ENCODE measurements around the gene ATAD1. TPM values are rescaled to one million over a fixed set of nuclear protein-coding genes. Genes with fewer than 3 reads are reported as not detected.
"Not testable (repeated sequence)": the region's sequence is repeated elsewhere in the genome, so short reads cannot be mapped to it uniquely, and the experiment has no call there.

The ATAD1 gene
- total RNA-seq, 2 experiments from 2014 or later = 43.8 to 49.3 TPM

DNA sequence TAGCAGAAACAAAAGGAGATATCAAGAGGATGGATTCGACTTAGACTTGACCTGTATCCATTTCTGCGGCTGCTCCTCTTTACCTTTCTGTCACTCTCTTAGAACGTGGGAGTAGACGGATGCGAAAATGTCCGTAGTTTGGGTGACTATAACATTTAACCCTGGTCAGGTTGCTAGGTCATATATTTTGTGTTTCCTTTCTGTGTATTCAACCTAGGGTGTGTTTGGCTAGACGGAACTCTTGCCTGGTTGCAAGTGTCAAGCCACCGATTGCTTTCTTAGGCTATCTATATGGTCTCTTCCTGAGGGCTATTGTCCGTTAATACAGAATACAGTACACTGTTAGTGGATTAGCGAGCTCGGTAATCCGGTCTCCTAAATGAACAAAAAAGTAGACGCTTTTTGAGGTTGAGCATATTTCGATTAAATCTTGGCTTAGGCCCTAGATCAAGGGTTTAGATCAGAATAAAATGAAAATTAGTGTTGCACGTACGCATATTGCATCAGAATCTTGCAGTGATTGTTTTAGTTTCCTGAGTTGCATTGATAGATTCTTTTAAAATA, 46.6 kb upstream of the ATAD1 start:
- no peak for DNase-seq
- ChIA-PET POLR2A (interaction anchor here (1.1 to 3.9 kb wide), 4 partner anchors 46 to 227 kb away, joined by 3 to 28 read pairs (median 10); partner anchors contain the start of gene ATAD1), CTCF (no interaction called here)
- Mint-ChIP-seq H3K27ac (peak overlapping the region; percentile 93), H3K36me3 (ENCODE audit: low read depth) (peaks cover 29% of the 10 kb centered on the region), H3K9me3 (no peaks in the 10 kb centered on the region), H3K4me1 (ENCODE audit: low read depth) (peaks cover 37% of the 10 kb centered on the region), H3K27me3 (no peaks in the 10 kb centered on the region), H3K4me3 (peak overlapping the region; percentile 87)
- ATAC-seq = no peak
- intact Hi-C loops (cut with micrococcal nuclease) = loop anchor here (5.0 kb wide), 3 partner anchors 47 to 523 kb away; partner anchors contain the start of gene ATAD1
- TF ChIP-seq, protein P1, sequence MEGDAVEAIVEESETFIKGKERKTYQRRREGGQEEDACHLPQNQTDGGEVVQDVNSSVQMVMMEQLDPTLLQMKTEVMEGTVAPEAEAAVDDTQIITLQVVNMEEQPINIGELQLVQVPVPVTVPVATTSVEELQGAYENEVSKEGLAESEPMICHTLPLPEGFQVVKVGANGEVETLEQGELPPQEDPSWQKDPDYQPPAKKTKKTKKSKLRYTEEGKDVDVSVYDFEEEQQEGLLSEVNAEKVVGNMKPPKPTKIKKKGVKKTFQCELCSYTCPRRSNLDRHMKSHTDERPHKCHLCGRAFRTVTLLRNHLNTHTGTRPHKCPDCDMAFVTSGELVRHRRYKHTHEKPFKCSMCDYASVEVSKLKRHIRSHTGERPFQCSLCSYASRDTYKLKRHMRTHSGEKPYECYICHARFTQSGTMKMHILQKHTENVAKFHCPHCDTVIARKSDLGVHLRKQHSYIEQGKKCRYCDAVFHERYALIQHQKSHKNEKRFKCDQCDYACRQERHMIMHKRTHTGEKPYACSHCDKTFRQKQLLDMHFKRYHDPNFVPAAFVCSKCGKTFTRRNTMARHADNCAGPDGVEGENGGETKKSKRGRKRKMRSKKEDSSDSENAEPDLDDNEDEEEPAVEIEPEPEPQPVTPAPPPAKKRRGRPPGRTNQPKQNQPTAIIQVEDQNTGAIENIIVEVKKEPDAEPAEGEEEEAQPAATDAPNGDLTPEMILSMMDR (IDR thresholded peaks at IDR 0.05) = no peak

DNA sequence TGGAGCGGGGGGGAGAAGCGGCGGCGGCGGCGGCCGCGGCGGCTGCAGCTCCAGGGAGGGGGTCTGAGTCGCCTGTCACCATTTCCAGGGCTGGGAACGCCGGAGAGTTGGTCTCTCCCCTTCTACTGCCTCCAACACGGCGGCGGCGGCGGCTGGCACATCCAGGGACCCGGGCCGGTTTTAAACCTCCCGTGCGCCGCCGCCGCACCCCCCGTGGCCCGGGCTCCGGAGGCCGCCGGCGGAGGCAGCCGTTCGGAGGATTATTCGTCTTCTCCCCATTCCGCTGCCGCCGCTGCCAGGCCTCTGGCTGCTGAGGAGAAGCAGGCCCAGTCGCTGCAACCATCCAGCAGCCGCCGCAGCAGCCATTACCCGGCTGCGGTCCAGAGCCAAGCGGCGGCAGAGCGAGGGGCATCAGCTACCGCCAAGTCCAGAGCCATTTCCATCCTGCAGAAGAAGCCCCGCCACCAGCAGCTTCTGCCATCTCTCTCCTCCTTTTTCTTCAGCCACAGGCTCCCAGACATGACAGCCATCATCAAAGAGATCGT, 46.0 kb upstream of the ATAD1 start:
- peak overlapping the region; percentile 87 for H3K4me3 Mint-ChIP-seq
- H3K9me3 Mint-ChIP-seq, H3K27me3 Mint-ChIP-seq, ATAC-seq: not testable (repeated sequence)
- ChIA-PET POLR2A (interaction anchor here (1.0 to 3.9 kb wide), 5 partner anchors 45 to 526 kb away, joined by 3 to 28 read pairs (median 3); partner anchors contain the start of gene ATAD1), CTCF (interaction anchor here (0.8 to 2.3 kb wide), 2 partner anchors 14 to 46 kb away, joined by 3 to 11 read pairs; partner anchors contain the start of gene ATAD1)
- H3K4me1 Mint-ChIP-seq (ENCODE audit: low read depth) = peaks cover 33% of the 10 kb centered on the region
- H3K27ac Mint-ChIP-seq = peak overlapping the region; percentile 93
- peaks cover 29% of the 10 kb centered on the region for H3K36me3 Mint-ChIP-seq (ENCODE audit: low read depth)
- DNase-seq = peak; percentile 41
- intact Hi-C loops (cut with micrococcal nuclease) = loop anchor here (5.0 kb wide), 2 partner anchors 47 to 523 kb away; partner anchors contain the start of gene ATAD1

DNA sequence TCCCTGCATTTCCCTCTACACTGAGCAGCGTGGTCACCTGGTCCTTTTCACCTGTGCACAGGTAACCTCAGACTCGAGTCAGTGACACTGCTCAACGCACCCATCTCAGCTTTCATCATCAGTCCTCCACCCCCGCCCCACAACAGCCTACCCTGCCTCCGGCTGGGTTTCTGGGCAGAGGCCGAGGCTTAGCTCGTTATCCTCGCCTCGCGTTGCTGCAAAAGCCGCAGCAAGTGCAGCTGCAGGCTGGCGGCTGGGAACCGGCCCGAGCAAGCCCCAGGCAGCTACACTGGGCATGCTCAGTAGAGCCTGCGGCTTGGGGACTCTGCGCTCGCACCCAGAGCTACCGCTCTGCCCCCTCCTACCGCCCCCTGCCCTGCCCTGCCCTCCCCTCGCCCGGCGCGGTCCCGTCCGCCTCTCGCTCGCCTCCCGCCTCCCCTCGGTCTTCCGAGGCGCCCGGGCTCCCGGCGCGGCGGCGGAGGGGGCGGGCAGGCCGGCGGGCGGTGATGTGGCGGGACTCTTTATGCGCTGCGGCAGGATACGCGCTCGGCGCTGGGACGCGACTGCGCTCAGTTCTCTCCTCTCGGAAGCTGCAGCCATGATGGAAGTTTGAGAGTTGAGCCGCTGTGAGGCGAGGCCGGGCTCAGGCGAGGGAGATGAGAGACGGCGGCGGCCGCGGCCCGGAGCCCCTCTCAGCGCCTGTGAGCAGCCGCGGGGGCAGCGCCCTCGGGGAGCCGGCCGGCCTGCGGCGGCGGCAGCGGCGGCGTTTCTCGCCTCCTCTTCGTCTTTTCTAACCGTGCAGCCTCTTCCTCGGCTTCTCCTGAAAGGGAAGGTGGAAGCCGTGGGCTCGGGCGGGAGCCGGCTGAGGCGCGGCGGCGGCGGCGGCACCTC, 45.3 kb upstream of the ATAD1 start, which contains the start of the genes KLLN and PTEN:
Gene KLLN, minus strand, starts transcription at position 481 of the 891 bp plus-strand sequence. CDS start 1,046 bp downstream, outside the sequence.
Gene PTEN, plus strand, starts transcription at position 573 of the 891 bp plus-strand sequence. CDS start 845 bp downstream, outside the sequence.
- ATAC-seq = peak; percentile 67
- TF ChIP-seq, protein P1 (IDR thresholded peaks at IDR 0.05) = no peak
- H3K4me3 Mint-ChIP-seq = peak within 1 kb of the TSS; percentile 87
- H3K4me1 Mint-ChIP-seq (ENCODE audit: low read depth) = peaks cover 26% of the 10 kb centered on the region
- no peaks in the 10 kb centered on the region for H3K9me3 Mint-ChIP-seq
- ChIA-PET POLR2A (interaction anchor here (0.6 to 3.9 kb wide), 13 partner anchors 9 to 527 kb away, joined by 3 to 28 read pairs (median 3); partner anchors contain the start of gene ATAD1), CTCF (interaction anchor here (0.8 to 7.5 kb wide), 7 partner anchors 13 to 525 kb away, joined by 3 to 63 read pairs (median 5); partner anchors contain the start of gene ATAD1)
- no peaks in the 10 kb centered on the region for H3K27me3 Mint-ChIP-seq
- intact Hi-C loops (cut with micrococcal nuclease) = loop anchor here (5.0 kb wide), 2 partner anchors 46 to 524 kb away; partner anchors contain the start of gene ATAD1
- H3K27ac Mint-ChIP-seq = peak within 1 kb of the TSS; percentile 95
- peaks cover 23% of the 10 kb centered on the region for H3K36me3 Mint-ChIP-seq (ENCODE audit: low read depth)
- DNase-seq = peak; percentile 85

DNA sequence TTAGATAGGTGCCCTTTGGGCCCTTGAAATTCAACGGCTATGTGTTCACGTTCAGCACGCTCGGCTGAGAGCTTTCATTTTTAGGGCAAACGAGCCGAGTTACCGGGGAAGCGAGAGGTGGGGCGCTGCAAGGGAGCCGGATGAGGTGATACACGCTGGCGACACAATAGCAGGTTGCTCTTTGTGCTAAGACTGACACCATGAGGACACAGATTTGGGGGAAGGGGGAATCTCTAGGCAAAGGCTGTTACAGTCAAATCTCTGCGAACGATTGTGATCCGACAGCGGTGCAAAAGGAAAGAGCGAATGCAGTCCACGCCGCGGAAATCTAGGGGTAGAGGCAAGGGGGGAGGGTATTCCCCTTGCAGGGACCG, 44.6 kb upstream of the ATAD1 start:
- H3K4me3 Mint-ChIP-seq = peak overlapping the region; percentile 87
- H3K4me1 Mint-ChIP-seq (ENCODE audit: low read depth) = peaks cover 25% of the 10 kb centered on the region
- ChIA-PET CTCF (interaction anchor here (1.1 to 7.5 kb wide), 8 partner anchors 44 to 526 kb away, joined by 3 to 63 read pairs (median 6); partner anchors contain the start of gene ATAD1), POLR2A (interaction anchor here (0.6 to 3.9 kb wide), 19 partner anchors 10 to 695 kb away, joined by 3 to 28 read pairs (median 3); partner anchors contain the start of gene ATAD1)
- no peaks in the 10 kb centered on the region for H3K9me3 Mint-ChIP-seq
- H3K36me3 Mint-ChIP-seq (ENCODE audit: low read depth) = peaks cover 21% of the 10 kb centered on the region
- H3K27ac Mint-ChIP-seq = peak overlapping the region; percentile 95
- ATAC-seq = peak; percentile 31
- peak; percentile 79 for DNase-seq
- TF ChIP-seq, protein P1 (IDR thresholded peaks at IDR 0.05) = no peak
- H3K27me3 Mint-ChIP-seq = no peaks in the 10 kb centered on the region
- intact Hi-C loops (cut with micrococcal nuclease) = loop anchor here (1.0 to 5.0 kb wide), 3 partner anchors 45 to 525 kb away; partner anchors contain the start of gene ATAD1
